Liver (tissue), 3 donors: ENCODE measurements around the gene MOB4.
"Not testable (repeated sequence)": the region's sequence is repeated elsewhere in the genome, so short reads cannot be mapped to it uniquely, and the experiment has no call there.

Source experiments
- ATF3 ChIP-seq: IDR thresholded peaks from 2 replicates; pipeline ENCODE4 v1.6.1; 2016; ENCODE audit warnings: antibody characterized with exemption
- MAX ChIP-seq: IDR thresholded peaks from 2 replicates; pipeline ENCODE4 v1.6.1; 2016; ENCODE audit warnings: antibody characterized with exemption
- RXRA ChIP-seq, 2 donors: IDR thresholded peaks; 2 replicates each; pipeline ENCODE4 v1.6.1; 2017 to 2018; ENCODE audit warnings: antibody characterized with exemption in 2 of 2, mild to moderate bottlenecking in 1 of 2
- TAF1 ChIP-seq: conservative IDR thresholded peaks from 2 replicates; pipeline ENCODE4 v1.6.1; 2016; ENCODE audit warnings: antibody characterized with exemption, mild to moderate bottlenecking
- TF ChIP-seq, protein P1 (sequence below): fragments of 150-350 bp; IDR thresholded peaks from 2 replicates; pipeline ENCODE4 v1.5.1; 2017; ENCODE audit warnings: improper control_type of control experiment, low read depth, low read length; ENCODE audit not compliant: missing input control
- TF ChIP-seq, protein P2 (sequence below): IDR thresholded peaks from 2 replicates; pipeline ENCODE4 v1.6.1; 2016; ENCODE audit warnings: antibody characterized with exemption, mild to moderate bottlenecking
- donor health status: healthy.
- donor health status: healthy.

- TF ChIP-seq, protein P1, sequence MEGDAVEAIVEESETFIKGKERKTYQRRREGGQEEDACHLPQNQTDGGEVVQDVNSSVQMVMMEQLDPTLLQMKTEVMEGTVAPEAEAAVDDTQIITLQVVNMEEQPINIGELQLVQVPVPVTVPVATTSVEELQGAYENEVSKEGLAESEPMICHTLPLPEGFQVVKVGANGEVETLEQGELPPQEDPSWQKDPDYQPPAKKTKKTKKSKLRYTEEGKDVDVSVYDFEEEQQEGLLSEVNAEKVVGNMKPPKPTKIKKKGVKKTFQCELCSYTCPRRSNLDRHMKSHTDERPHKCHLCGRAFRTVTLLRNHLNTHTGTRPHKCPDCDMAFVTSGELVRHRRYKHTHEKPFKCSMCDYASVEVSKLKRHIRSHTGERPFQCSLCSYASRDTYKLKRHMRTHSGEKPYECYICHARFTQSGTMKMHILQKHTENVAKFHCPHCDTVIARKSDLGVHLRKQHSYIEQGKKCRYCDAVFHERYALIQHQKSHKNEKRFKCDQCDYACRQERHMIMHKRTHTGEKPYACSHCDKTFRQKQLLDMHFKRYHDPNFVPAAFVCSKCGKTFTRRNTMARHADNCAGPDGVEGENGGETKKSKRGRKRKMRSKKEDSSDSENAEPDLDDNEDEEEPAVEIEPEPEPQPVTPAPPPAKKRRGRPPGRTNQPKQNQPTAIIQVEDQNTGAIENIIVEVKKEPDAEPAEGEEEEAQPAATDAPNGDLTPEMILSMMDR = not testable (repeated sequence)
- TF ChIP-seq MAX; TAF1; RXRA (IDR thresholded peaks at IDR 0.05); ATF3: not testable (repeated sequence)
- TF ChIP-seq, protein P2, sequence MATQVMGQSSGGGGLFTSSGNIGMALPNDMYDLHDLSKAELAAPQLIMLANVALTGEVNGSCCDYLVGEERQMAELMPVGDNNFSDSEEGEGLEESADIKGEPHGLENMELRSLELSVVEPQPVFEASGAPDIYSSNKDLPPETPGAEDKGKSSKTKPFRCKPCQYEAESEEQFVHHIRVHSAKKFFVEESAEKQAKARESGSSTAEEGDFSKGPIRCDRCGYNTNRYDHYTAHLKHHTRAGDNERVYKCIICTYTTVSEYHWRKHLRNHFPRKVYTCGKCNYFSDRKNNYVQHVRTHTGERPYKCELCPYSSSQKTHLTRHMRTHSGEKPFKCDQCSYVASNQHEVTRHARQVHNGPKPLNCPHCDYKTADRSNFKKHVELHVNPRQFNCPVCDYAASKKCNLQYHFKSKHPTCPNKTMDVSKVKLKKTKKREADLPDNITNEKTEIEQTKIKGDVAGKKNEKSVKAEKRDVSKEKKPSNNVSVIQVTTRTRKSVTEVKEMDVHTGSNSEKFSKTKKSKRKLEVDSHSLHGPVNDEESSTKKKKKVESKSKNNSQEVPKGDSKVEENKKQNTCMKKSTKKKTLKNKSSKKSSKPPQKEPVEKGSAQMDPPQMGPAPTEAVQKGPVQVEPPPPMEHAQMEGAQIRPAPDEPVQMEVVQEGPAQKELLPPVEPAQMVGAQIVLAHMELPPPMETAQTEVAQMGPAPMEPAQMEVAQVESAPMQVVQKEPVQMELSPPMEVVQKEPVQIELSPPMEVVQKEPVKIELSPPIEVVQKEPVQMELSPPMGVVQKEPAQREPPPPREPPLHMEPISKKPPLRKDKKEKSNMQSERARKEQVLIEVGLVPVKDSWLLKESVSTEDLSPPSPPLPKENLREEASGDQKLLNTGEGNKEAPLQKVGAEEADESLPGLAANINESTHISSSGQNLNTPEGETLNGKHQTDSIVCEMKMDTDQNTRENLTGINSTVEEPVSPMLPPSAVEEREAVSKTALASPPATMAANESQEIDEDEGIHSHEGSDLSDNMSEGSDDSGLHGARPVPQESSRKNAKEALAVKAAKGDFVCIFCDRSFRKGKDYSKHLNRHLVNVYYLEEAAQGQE = not testable (repeated sequence)
Measured at GRCh38 chr2:197484248-197484647, 31.6 kb upstream of the MOB4 start.
